HepG2 (cell line): ENCODE data around the gene CD58. TPM values are rescaled to one million over a fixed set of nuclear protein-coding genes. Genes with fewer than 3 reads are reported as not detected.
A peak's percentile ranks its signal among the peaks of the same experiment; 100 is the strongest.

Source experiments
- ATAC-seq: fragments of 200-7000 bp; cut with Tn5 transposase; 3 replicates; pipeline ENCODE4 v1.9.1; 2020; ENCODE audit warnings: mild to moderate bottlenecking, moderate library complexity
- BruUV-seq: library from RNA; stranded (reverse); fragments of 400-500 nt; replicated peaks from 2 replicates; lab custom pipeline; 2021; lab: Mats Ljungman, UMichigan
- CTCF ChIA-PET: fragments of 300-600 bp; formaldehyde crosslinking; extraction: SDS; loops from one replicate; lab custom pipeline; 2021; ENCODE audit warnings: low total read pairs, inconsistent platforms, low intra/inter-chr PET ratio; lab: Yijun Ruan, JAX
- POLR2A ChIA-PET: fragments of 350-600 bp; sonication (Branson Sonifier 250); formaldehyde crosslinking; loops from one replicate; lab custom pipeline; 2020; ENCODE audit warnings: antibody characterized with exemption, inconsistent platforms; lab: Yijun Ruan, JAX
- DNase-seq: peaks from one replicate; pipeline ENCODE4 v3.0.0-alpha.2; 2015; ENCODE audit warnings: low spot score
- FAIRE-seq: peaks from 3 replicates; lab custom pipeline; 2011; peaks lifted over from hg19 to GRCh38; lab: Jason Lieb, UNC
- H2AFZ ChIP-seq: one replicate; pipeline ENCODE4 v1.6.1; 2011; ENCODE audit warnings: low read length, inconsistent platforms
- H3K27ac ChIP-seq: fragments of 300-600 bp; 3 replicates; pipeline ENCODE4 v1.8.0; 2011; ENCODE audit warnings: mixed run types, mild to moderate bottlenecking, mixed read lengths, low read length, inconsistent platforms; ENCODE audit not compliant: insufficient read depth; ENCODE audit errors: extremely low read length
- H3K27me3 ChIP-seq, 2 experiments: fragments of 200-600 bp in 1 of 2; 2 replicates in 1 of 2; 3 replicates in 1 of 2; pipeline versions ENCODE4 v1.6.0 to v1.8.0; 2011; ENCODE audit warnings: low read length in 2 of 2, mild to moderate bottlenecking in 2 of 2, moderate library complexity in 2 of 2, inconsistent platforms in 1 of 2; ENCODE audit not compliant: insufficient read depth in 2 of 2, control insufficient read depth in 1 of 2
- H3K36me3 ChIP-seq, 2 experiments: fragments of 200-600 bp in 1 of 2; replicated peaks in 1 of 2; 2 replicates in 1 of 2; 3 replicates in 1 of 2; pipeline versions ENCODE4 v1.5.1 to v1.8.0; 2011; ENCODE audit warnings: low read length in 2 of 2, inconsistent platforms in 1 of 2; ENCODE audit not compliant: insufficient read depth in 2 of 2, control insufficient read depth in 1 of 2
- H3K4me1 ChIP-seq: 2 replicates; pipeline ENCODE4 v1.5.1; 2012; ENCODE audit warnings: low read length, inconsistent platforms; ENCODE audit not compliant: insufficient read depth
- H3K4me2 ChIP-seq: 2 replicates; pipeline ENCODE4 v1.6.0; 2011; ENCODE audit warnings: low read depth, low read length, inconsistent platforms
- H3K4me3 ChIP-seq, 3 experiments: fragments of 200-600 bp in 1 of 3; sonication (generic), shearing (Covaris generic) in 1 of 3; replicated peaks in 1 of 3; 2 replicates each; pipeline ENCODE4 v1.5.1; 2011 to 2016; ENCODE audit warnings: low read length in 3 of 3, inconsistent platforms in 2 of 3, low read depth in 2 of 3, mild to moderate bottlenecking in 2 of 3, control low read depth in 1 of 3, mixed read lengths in 1 of 3; ENCODE audit not compliant: insufficient read depth in 1 of 3
- H3K79me2 ChIP-seq: one replicate; pipeline ENCODE4 v1.6.1; 2011; ENCODE audit warnings: low read length, inconsistent platforms; ENCODE audit not compliant: insufficient read depth
- H3K9ac ChIP-seq: 2 replicates; pipeline ENCODE4 v1.6.0; 2011; ENCODE audit warnings: mild to moderate bottlenecking, low read depth, low read length, inconsistent platforms; ENCODE audit not compliant: insufficient read depth
- H3K9me3 ChIP-seq: 2 replicates; pipeline ENCODE4 v1.5.1; 2012; ENCODE audit warnings: mild to moderate bottlenecking, low read length
- H4K20me1 ChIP-seq: 2 replicates; pipeline ENCODE4 v1.6.0; 2011; ENCODE audit warnings: inconsistent platforms, mild to moderate bottlenecking, low read length, moderate library complexity; ENCODE audit not compliant: insufficient read depth
- EHMT2 ChIP-seq: fragments of 200-600 bp; sonication (generic); IDR thresholded peaks from 2 replicates; pipeline ENCODE4 v1.7.0; 2017; ENCODE audit warnings: antibody characterized with exemption, low read depth, low read length, borderline replicate concordance
- KAT8 ChIP-seq: IDR thresholded peaks from 2 replicates; pipeline ENCODE4 v1.6.1; 2016; ENCODE audit warnings: missing genetic modification reagents, missing compliant biosample characterization
- NFRKB ChIP-seq: fragments of 450-650 bp; IDR thresholded peaks from 2 replicates; pipeline ENCODE4 v1.6.1; 2017
- ZNF615 ChIP-seq: sonication (generic); formaldehyde crosslinking; IDR thresholded peaks from 2 replicates; pipeline ENCODE4 v1.5.0; 2020; ENCODE audit warnings: mild to moderate bottlenecking, missing genetic modification reagents, borderline replicate concordance
- ZNF652 ChIP-seq: IDR thresholded peaks from 2 replicates; pipeline ENCODE4 v1.6.1; 2016; ENCODE audit warnings: low read depth, borderline replicate concordance
- ZNF883 ChIP-seq: sonication (generic); formaldehyde crosslinking; IDR thresholded peaks from 2 replicates; pipeline ENCODE4 v1.5.1; 2020; ENCODE audit warnings: mild to moderate bottlenecking, missing genetic modification reagents; ENCODE audit errors: not compliant biosample characterization
- WGBS: methylation state at CpG from one replicate; pipeline ENCODE4 v1.1.6; 2017; ENCODE audit warnings: low lambda C conversion rate; 5-methylcytosine and 5-hydroxymethylcytosine counted together
- in situ Hi-C: cut with HindIII; loops from 2 replicates; pipeline ENCODE4 v1.10.0; 2017; ENCODE audit warnings: low pct_unique_long_range_greater_than_20kb; ENCODE audit not compliant: extremely low pct_ligation_motif_present
- intact Hi-C: fragments of 100-400 bp; cut with micrococcal nuclease; formaldehyde crosslinking; loops from one replicate; pipeline ENCODE4 v1.10.0; 2022; ENCODE audit not compliant: unreplicated experiment
- polyA plus RNA-seq, 8 experiments: library from polyadenylated mRNA; depleted of rRNA in 3 of 8; stranded (reverse) in 7 of 8; unstranded in 1 of 8; fragments of >200 nt; fragmentation: Illumina TruSeq in 4 of 8; extraction: Trizol in 4 of 8; gene quantifications; 2 replicates each; pipeline versions ENCODE4 v1.2.1 to v1.2.3, GENCODE V29; 2011 to 2016; ENCODE audit warnings: low read depth in 4 of 8, missing spikeins in 1 of 8, mixed read lengths in 1 of 8; ENCODE audit not compliant: insufficient read depth in 1 of 8
- total RNA-seq, 5 experiments: library from RNA; depleted of rRNA; stranded (reverse); fragments of >200 nt; fragmentation: Illumina TruSeq; extraction: Trizol; gene quantifications; 2 replicates each; pipeline ENCODE4 v1.2.3, GENCODE V29; 2016; ENCODE audit warnings: low read depth in 1 of 5
- TF ChIP-seq, protein P1 (sequence below), 2 experiments: sonication (generic) in 1 of 2; formaldehyde crosslinking in 1 of 2; IDR thresholded peaks; 2 replicates each; pipeline versions ENCODE4 v1.4.0 to v1.6.1; 2016 to 2020; ENCODE audit warnings: borderline replicate concordance in 1 of 2, low read depth in 1 of 2, mild to moderate bottlenecking in 1 of 2, missing genetic modification reagents in 1 of 2
- TF ChIP-seq, protein P2 (sequence below): fragments of 450-650 bp; IDR thresholded peaks from 2 replicates; pipeline ENCODE4 v1.6.1; 2017; ENCODE audit warnings: mild to moderate bottlenecking
- TF ChIP-seq, protein P3 (sequence below): sonication (generic); formaldehyde crosslinking; IDR thresholded peaks from 2 replicates; pipeline ENCODE4 v1.4.0; 2020; ENCODE audit warnings: missing genetic modification reagents, borderline replicate concordance
- TF ChIP-seq, protein P4 (sequence below): sonication (generic); formaldehyde crosslinking; IDR thresholded peaks from 2 replicates; pipeline ENCODE4 v1.4.0; 2020; ENCODE audit warnings: mild to moderate bottlenecking, missing genetic modification reagents

CD58 gene
- total and polyA plus RNA-seq, 2 of the 13 experiments (the other 11 are each of a cell fraction or from before 2014, with no cell fraction given) = 9.4 to 13.5 TPM

DNA sequence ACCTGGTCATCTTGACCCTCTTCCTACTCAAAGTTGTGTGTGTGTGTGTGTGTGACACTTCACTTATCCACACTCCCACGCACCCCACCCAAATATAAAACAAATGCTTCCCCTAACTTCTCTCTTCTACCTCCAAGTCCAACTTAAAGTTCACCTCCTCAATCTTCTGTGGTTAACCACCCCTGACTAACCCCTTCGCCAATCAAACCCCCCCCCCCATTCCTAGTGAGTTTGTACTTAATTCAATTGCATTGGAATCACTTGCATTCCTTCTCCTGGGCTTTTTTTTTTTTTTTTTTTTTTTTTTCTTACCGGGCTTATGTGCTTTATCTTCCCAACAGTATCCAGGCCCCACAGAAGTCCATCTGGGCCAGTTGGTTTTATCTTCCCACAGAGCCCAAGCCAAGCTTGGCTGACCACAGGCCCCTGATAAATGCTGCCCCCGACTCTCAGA is 78.4 kb downstream of the CD58 start:
- Histone ChIP-seq H2AFZ (no peak overlapping the region), H3K36me3 (peaks cover under 1 to 6% of the 10 kb centered on the region in 2 experiments; a peak in 3 of 5 replicates), H3K4me2 (no peak overlapping the region), H3K9ac (no peak overlapping the region), H4K20me1 (no peaks in the 10 kb centered on the region), H3K27ac (peak overlapping the region; percentile 84), H3K79me2 (peaks cover 46% of the 10 kb centered on the region), H3K27me3 (no peaks in the 10 kb centered on the region), H3K4me1 (peaks cover 100% of the 10 kb centered on the region), H3K4me3 (no peak overlapping the region), H3K9me3 (no peaks in the 10 kb centered on the region)
- ChIA-PET POLR2A (interaction anchor here (6.5 kb wide), 1 partner anchor 16 kb away, joined by 65 read pairs; no protein-coding TSS in a partner anchor), CTCF (no interaction called here)
- DNase-seq (no peak), ATAC-seq (no peak), FAIRE-seq (no peak)
- in situ Hi-C loops = no loop called here
- BruUV-seq = no TSS peak
- intact Hi-C loops = no loop called here
- 89% methylated on average over 4 of the region's 4 CpGs for WGBS
- TF ChIP-seq, protein P1, sequence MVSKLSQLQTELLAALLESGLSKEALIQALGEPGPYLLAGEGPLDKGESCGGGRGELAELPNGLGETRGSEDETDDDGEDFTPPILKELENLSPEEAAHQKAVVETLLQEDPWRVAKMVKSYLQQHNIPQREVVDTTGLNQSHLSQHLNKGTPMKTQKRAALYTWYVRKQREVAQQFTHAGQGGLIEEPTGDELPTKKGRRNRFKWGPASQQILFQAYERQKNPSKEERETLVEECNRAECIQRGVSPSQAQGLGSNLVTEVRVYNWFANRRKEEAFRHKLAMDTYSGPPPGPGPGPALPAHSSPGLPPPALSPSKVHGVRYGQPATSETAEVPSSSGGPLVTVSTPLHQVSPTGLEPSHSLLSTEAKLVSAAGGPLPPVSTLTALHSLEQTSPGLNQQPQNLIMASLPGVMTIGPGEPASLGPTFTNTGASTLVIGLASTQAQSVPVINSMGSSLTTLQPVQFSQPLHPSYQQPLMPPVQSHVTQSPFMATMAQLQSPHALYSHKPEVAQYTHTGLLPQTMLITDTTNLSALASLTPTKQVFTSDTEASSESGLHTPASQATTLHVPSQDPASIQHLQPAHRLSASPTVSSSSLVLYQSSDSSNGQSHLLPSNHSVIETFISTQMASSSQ (IDR thresholded peaks at IDR 0.05; ENCODE audit: low read depth) = no peak
- TF ChIP-seq, protein P1 (CRISPR knock-in tag; IDR thresholded peaks at IDR 0.05; ENCODE audit: borderline replicate concordance) = no peak
- TF ChIP-seq ZNF883 (CRISPR knock-in tag) = no peak
- TF ChIP-seq KAT8 (CRISPR knock-in tag) = no peak
- TF ChIP-seq, protein P2, sequence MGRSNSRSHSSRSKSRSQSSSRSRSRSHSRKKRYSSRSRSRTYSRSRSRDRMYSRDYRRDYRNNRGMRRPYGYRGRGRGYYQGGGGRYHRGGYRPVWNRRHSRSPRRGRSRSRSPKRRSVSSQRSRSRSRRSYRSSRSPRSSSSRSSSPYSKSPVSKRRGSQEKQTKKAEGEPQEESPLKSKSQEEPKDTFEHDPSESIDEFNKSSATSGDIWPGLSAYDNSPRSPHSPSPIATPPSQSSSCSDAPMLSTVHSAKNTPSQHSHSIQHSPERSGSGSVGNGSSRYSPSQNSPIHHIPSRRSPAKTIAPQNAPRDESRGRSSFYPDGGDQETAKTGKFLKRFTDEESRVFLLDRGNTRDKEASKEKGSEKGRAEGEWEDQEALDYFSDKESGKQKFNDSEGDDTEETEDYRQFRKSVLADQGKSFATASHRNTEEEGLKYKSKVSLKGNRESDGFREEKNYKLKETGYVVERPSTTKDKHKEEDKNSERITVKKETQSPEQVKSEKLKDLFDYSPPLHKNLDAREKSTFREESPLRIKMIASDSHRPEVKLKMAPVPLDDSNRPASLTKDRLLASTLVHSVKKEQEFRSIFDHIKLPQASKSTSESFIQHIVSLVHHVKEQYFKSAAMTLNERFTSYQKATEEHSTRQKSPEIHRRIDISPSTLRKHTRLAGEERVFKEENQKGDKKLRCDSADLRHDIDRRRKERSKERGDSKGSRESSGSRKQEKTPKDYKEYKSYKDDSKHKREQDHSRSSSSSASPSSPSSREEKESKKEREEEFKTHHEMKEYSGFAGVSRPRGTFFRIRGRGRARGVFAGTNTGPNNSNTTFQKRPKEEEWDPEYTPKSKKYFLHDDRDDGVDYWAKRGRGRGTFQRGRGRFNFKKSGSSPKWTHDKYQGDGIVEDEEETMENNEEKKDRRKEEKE = no peak
- TF ChIP-seq, protein P3, sequence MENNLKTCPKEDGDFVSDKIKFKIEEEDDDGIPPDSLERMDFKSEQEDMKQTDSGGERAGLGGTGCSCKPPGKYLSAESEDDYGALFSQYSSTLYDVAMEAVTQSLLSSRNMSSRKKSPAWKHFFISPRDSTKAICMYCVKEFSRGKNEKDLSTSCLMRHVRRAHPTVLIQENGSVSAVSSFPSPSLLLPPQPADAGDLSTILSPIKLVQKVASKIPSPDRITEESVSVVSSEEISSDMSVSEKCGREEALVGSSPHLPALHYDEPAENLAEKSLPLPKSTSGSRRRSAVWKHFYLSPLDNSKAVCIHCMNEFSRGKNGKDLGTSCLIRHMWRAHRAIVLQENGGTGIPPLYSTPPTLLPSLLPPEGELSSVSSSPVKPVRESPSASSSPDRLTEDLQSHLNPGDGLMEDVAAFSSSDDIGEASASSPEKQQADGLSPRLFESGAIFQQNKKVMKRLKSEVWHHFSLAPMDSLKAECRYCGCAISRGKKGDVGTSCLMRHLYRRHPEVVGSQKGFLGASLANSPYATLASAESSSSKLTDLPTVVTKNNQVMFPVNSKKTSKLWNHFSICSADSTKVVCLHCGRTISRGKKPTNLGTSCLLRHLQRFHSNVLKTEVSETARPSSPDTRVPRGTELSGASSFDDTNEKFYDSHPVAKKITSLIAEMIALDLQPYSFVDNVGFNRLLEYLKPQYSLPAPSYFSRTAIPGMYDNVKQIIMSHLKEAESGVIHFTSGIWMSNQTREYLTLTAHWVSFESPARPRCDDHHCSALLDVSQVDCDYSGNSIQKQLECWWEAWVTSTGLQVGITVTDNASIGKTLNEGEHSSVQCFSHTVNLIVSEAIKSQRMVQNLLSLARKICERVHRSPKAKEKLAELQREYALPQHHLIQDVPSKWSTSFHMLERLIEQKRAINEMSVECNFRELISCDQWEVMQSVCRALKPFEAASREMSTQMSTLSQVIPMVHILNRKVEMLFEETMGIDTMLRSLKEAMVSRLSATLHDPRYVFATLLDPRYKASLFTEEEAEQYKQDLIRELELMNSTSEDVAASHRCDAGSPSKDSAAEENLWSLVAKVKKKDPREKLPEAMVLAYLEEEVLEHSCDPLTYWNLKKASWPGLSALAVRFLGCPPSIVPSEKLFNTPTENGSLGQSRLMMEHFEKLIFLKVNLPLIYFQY (CRISPR knock-in tag) = no peak
- TF ChIP-seq ZNF615 = no peak
- TF ChIP-seq, protein P4, sequence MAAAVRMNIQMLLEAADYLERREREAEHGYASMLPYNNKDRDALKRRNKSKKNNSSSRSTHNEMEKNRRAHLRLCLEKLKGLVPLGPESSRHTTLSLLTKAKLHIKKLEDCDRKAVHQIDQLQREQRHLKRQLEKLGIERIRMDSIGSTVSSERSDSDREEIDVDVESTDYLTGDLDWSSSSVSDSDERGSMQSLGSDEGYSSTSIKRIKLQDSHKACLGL (CRISPR knock-in tag) = no peak
- no peak for TF ChIP-seq EHMT2
- no peak for TF ChIP-seq NFRKB
- no peak for TF ChIP-seq ZNF652 (CRISPR knock-in tag)
